A673 (cell line): Measurements from ENCODE around the gene RAPGEF4. TPM values are rescaled to one million over a fixed set of nuclear protein-coding genes. Genes with fewer than 3 reads are reported as not detected.
A peak's percentile ranks its signal among the peaks of the same experiment; 100 is the strongest.

Experiments used
- BruUV-seq: library from RNA; stranded (reverse); fragments of 400-500 nt; replicated peaks from 2 replicates; lab custom pipeline; 2021; lab: Mats Ljungman, UMichigan
- CTCF ChIA-PET: fragments of 300-600 bp; sonication (Branson Sonifier 250); formaldehyde crosslinking; loops from one replicate; lab custom pipeline; 2022; ENCODE audit warnings: antibody characterized with exemption; lab: Charles Lee
- POLR2A ChIA-PET: fragments of 300-600 bp; sonication (Branson Sonifier 250); formaldehyde crosslinking; loops from one replicate; lab custom pipeline; 2022; ENCODE audit warnings: antibody characterized with exemption; ENCODE audit not compliant: low non-redundant PET; lab: Charles Lee
- DNase-seq: peaks from one replicate; pipeline ENCODE4 v3.0.0-alpha.2; 2015; ENCODE audit warnings: low spot score
- H3K27ac ChIP-seq: fragments of 200-600 bp; sonication (generic); 2 replicates; pipeline ENCODE4 v1.5.1; 2016; ENCODE audit warnings: mixed run types, low read depth, mild to moderate bottlenecking, mixed read lengths, antibody characterized with exemption, low read length; ENCODE audit not compliant: poor library complexity, severe bottlenecking
- H3K27me3 ChIP-seq: fragments of 200-600 bp; sonication (generic); replicated peaks from 2 replicates; pipeline ENCODE4 v1.6.1; 2017; ENCODE audit warnings: mixed run types, low read depth, mild to moderate bottlenecking, mixed read lengths, antibody characterized with exemption, low read length; ENCODE audit not compliant: insufficient read depth, poor library complexity
- H3K36me3 ChIP-seq: fragments of 200-600 bp; sonication (generic); 2 replicates; pipeline ENCODE4 v1.6.1; 2016; ENCODE audit warnings: mixed run types, mild to moderate bottlenecking, mixed read lengths, antibody characterized with exemption, low read length; ENCODE audit not compliant: insufficient read depth, poor library complexity, severe bottlenecking
- H3K4me1 ChIP-seq: fragments of 200-600 bp; sonication (generic); 2 replicates; pipeline ENCODE4 v1.6.1; 2017; ENCODE audit warnings: mixed run types, mild to moderate bottlenecking, mixed read lengths, antibody characterized with exemption, low read length; ENCODE audit not compliant: insufficient read depth, poor library complexity, severe bottlenecking
- H3K4me3 ChIP-seq: fragments of 200-600 bp; sonication (generic); 2 replicates; pipeline ENCODE4 v1.5.1; 2016; ENCODE audit warnings: low read depth, mixed run types, mild to moderate bottlenecking, mixed read lengths, low read length; ENCODE audit not compliant: poor library complexity, severe bottlenecking
- H3K9me3 ChIP-seq: fragments of 200-600 bp; sonication (generic); 2 replicates; pipeline ENCODE4 v1.6.1; 2016; ENCODE audit warnings: mixed run types, low read depth, mild to moderate bottlenecking, mixed read lengths, antibody characterized with exemption, low read length; ENCODE audit not compliant: poor library complexity, severe bottlenecking
- EZH2 ChIP-seq: fragments of 200-600 bp; sonication (generic); IDR thresholded peaks from 2 replicates; pipeline ENCODE4 v1.6.1; 2017; ENCODE audit warnings: borderline replicate concordance, low read depth, mild to moderate bottlenecking, mixed read lengths, antibody characterized with exemption, low read length; ENCODE audit not compliant: poor library complexity, severe bottlenecking
- intact Hi-C: fragments of 100-400 bp; cut with micrococcal nuclease; formaldehyde crosslinking; loops from one replicate; pipeline ENCODE4 v1.10.0; 2022; ENCODE audit not compliant: unreplicated experiment
- total RNA-seq: library from RNA; stranded (reverse); gene quantifications from 2 replicates; pipeline ENCODE4 v1.2.3, GENCODE V29; 2021
- TF ChIP-seq, protein P1 (sequence below): fragments of 300-800, 200-600 bp; sonication (generic); conservative IDR thresholded peaks from 2 replicates; pipeline ENCODE4 v1.5.1; 2017; ENCODE audit warnings: low read depth, mild to moderate bottlenecking, antibody characterized with exemption, low read length, moderate library complexity, mixed read lengths

RAPGEF4 gene
- total RNA-seq, 1 experiment from 2014 or later: 0.26 TPM

DNA sequence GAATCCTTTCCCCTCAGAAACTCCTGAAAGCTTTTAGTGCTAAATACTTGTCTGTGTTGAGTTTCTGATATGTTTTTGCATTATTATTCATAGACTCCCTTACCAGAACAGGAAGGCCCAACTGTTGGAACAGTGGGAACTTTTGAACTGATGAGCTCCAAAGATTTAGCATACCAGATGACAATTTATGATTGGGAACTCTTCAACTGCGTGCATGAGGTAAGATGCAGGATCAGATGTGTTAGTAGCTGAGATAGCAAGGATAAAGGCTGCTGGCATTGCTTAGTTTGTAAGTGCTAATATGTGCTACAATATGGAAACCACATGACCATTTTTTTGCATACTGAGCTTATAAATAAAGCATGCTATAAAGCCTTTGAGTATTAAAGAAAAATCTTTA lies 290.8 kb downstream of the RAPGEF4 start:
- Histone ChIP-seq H3K27me3 (no peaks in the 10 kb centered on the region), H3K9me3 (no peaks in the 10 kb centered on the region), H3K36me3 (no peaks in the 10 kb centered on the region), H3K27ac (no peak overlapping the region), H3K4me1 (no peaks in the 10 kb centered on the region), H3K4me3 (no peak overlapping the region)
- ChIA-PET CTCF (interaction anchor here (0.7 to 2.5 kb wide), 2 partner anchors 184 to 423 kb away, joined by 3 to 27 read pairs; no protein-coding TSS in a partner anchor), POLR2A (no interaction called here)
- intact Hi-C loops: loop anchor here (5.0 to 10.0 kb wide), 4 partner anchors 51 to 1318 kb away; partner anchors contain the start of genes CDCA7 and MAP3K20
- no peak for DNase-seq
- TF ChIP-seq, protein P1, sequence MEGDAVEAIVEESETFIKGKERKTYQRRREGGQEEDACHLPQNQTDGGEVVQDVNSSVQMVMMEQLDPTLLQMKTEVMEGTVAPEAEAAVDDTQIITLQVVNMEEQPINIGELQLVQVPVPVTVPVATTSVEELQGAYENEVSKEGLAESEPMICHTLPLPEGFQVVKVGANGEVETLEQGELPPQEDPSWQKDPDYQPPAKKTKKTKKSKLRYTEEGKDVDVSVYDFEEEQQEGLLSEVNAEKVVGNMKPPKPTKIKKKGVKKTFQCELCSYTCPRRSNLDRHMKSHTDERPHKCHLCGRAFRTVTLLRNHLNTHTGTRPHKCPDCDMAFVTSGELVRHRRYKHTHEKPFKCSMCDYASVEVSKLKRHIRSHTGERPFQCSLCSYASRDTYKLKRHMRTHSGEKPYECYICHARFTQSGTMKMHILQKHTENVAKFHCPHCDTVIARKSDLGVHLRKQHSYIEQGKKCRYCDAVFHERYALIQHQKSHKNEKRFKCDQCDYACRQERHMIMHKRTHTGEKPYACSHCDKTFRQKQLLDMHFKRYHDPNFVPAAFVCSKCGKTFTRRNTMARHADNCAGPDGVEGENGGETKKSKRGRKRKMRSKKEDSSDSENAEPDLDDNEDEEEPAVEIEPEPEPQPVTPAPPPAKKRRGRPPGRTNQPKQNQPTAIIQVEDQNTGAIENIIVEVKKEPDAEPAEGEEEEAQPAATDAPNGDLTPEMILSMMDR: no peak
- no peak for TF ChIP-seq EZH2
- no TSS peak for BruUV-seq

- BruUV-seq: no TSS peak
- H3K4me3 ChIP-seq: no peak overlapping the region
- no peak overlapping the region for H3K27ac ChIP-seq
- ChIA-PET CTCF (interaction anchor here (0.6 to 2.5 kb wide), 4 partner anchors 180 to 422 kb away, joined by 3 to 27 read pairs (median 3); no protein-coding TSS in a partner anchor), POLR2A (interaction anchor here (0.6 kb wide), 2 partner anchors 130 to 137 kb away, joined by 4 to 5 read pairs; no protein-coding TSS in a partner anchor)
- H3K4me1 ChIP-seq: no peaks in the 10 kb centered on the region
- no peaks in the 10 kb centered on the region for H3K36me3 ChIP-seq
- peak; percentile 87 for DNase-seq
- H3K9me3 ChIP-seq: no peaks in the 10 kb centered on the region
- TF ChIP-seq, protein P1: peak; percentile 94
- TF ChIP-seq EZH2: no peak
- no peaks in the 10 kb centered on the region for H3K27me3 ChIP-seq
- intact Hi-C loops: loop anchor here (1.0 to 10.0 kb wide), 5 partner anchors 50 to 1317 kb away; partner anchors contain the start of genes CDCA7 and MAP3K20
These were observed 291.8 kb downstream of the RAPGEF4 start for GRCh38 chr2:173027181-173028128.

GRCh38 chr2:173028141-173028540 lies 292.5 kb downstream of the RAPGEF4 start:
- no peak for TF ChIP-seq EZH2
- TF ChIP-seq, protein P1: no peak
- no peak overlapping the region for H3K27ac ChIP-seq
- BruUV-seq: no TSS peak
- H3K27me3 ChIP-seq: no peaks in the 10 kb centered on the region
- intact Hi-C loops: loop anchor here (5.0 to 10.0 kb wide), 4 partner anchors 49 to 1317 kb away; partner anchors contain the start of genes CDCA7 and MAP3K20
- H3K4me3 ChIP-seq: no peak overlapping the region
- no peaks in the 10 kb centered on the region for H3K9me3 ChIP-seq
- POLR2A ChIA-PET: interaction anchor here (0.6 kb wide), 2 partner anchors 129 to 138 kb away, joined by 4 to 5 read pairs; no protein-coding TSS in a partner anchor
- no peak for DNase-seq
- CTCF ChIA-PET: interaction anchor here (0.6 to 2.5 kb wide), 3 partner anchors 179 to 421 kb away, joined by 3 to 27 read pairs (median 3); no protein-coding TSS in a partner anchor
- H3K4me1 ChIP-seq: no peaks in the 10 kb centered on the region
- H3K36me3 ChIP-seq: no peaks in the 10 kb centered on the region
